Measurements from ENCODE around the gene LUC7L2.
A peak's percentile ranks its signal among the peaks of the same experiment; 100 is the strongest.
"Not testable (repeated sequence)": the region's sequence is repeated elsewhere in the genome, so short reads cannot be mapped to it uniquely, and the experiment has no call there.

The LUC7L2 gene

DNA sequence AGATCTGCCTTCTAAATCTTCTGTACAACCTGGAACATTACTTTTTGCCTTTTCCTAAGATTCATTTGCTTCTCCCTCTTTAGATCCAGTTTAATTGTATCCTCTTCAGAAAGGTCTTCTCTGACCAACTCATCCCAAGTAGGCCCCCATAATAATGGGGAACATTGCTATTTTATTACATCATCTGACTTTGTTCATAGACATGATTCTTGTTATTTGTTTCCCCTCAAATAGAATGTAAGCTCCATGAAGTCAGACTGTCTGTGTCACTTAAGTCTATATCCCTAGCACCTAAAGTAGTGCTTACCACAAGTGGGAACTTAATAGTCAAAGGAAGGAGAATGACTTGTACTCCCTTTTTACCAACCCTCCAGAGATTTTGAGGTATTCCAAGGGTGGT is 37.5 kb downstream of the LUC7L2 start:
- DNase-seq: no peak

DNA sequence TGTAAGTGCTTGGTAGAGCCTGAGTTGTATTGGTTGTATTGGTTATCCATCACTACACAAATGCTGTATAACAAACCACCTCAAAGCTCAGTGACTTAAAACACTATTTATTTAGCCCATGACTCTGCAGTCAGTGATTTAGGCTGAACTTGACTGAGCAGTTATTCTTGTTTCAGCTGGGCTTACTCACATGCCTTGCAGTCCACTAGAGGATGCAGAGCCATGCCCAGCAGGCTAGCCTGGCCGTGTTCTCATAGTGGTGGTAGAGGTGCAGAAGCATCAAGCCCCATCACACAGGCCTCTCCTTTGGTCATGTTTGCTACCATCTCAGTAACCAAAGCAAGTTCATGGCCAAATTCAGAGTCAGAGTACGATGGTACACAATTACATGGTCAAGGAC is 43.9 kb downstream of the LUC7L2 start:
- no peak for DNase-seq

DNA sequence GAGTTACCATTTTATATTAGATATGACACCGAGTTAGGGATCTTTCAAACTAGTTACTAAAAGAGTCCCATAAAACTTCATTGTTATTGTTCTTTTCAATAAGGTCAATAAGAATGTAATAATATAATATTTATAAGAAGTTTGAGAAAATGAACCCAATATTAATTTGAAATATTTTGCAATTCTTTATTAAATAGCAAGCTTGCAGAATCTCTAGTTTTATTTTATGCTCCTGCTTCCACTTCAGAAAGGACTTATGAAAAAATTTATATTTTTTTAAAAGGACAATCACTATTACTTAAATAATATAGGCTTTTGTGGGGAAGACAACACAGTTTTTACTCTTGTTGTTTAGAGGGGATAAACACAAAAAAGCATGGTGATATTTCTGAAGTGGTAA is 47.9 kb downstream of the LUC7L2 start:
- no peak for DNase-seq

DNA sequence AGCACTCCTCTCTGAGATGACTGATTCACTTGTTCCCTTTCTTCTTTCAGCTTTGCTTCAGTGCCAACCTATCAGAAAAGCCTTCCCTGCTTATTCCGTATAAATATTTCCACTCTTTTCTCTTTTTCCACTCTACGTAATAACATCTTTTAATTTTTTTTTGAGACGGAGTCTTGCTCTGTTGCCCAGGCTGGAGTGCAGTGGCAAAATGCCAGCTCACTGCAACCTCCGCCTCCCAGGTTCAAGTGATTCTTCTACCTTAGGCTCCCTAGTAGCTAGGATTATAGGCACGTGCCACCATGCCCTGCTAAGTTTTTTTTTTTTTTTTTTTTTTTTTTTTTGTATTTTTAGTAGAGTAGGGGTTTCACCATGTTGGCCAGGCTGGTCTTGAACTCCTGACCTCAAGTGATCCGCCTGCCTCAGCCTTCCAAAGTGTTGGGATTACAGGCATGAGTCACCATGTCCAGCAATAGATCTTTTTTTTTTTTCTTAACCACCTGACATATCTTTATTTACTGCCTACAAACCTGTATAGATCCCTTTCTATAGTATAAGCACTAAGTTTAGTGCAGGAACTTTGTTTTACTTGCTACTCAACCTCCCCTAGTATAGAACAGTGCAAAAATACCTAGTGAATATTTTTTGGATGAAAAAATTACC is 55.2 kb downstream of the LUC7L2 start:
- DNase-seq: not testable (repeated sequence)

DNA sequence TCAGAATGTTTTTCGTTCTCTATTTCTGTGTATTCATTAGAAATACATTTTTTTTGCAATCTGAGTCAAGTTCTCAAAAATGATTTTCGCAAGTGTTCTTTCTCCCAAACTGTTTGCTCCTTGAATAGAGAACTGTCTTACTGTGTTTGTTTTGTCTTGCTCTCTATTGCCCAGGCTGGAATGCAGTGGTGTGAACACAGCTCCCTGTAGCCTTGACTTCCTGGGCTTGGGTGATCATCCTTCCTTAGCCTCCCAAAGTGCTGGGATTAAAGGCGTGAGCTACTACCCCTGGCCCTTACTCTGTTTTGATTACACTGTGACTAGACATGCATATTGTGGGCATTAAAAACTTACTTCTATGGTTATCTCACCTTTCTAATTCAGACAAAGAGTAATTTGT is 56.7 kb downstream of the LUC7L2 start:
- DNase-seq: no peak

DNA sequence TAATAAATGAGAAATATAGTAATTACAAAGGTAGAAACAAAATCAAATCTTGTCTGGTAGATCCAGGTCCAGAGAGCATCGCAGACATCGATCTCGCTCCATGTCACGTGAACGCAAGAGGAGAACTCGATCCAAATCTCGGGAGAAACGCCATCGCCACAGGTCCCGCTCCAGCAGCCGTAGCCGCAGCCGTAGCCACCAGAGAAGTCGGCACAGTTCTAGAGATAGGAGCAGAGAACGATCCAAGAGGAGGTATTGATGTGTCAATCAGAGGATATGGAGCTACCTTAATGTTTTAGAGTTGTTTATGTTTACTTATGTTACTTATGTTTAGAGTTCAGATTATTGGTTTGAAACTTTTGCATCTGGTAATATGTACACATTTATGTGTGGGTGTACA is 57.8 kb downstream of the LUC7L2 start:
- DNase-seq: no peak

DNA sequence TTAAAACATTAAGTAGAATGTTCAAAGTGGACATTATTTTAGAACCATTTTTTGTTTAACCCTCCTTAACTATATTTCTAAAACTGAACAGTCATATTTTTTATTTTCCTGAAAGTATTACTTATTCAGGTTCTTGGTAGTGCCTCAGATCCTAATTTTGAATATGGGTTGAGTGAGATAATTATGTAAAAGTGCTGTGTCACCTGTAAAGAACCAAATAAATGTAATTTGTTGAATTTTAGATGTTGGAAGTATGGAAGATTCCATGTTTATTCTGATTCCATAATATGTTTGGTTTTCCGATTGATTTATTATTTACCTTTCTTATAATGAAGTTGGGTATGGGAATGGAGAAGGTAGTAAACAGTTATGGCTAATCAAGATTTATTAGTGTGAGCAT is 61.4 kb downstream of the LUC7L2 start:
- no peak for DNase-seq

DNA sequence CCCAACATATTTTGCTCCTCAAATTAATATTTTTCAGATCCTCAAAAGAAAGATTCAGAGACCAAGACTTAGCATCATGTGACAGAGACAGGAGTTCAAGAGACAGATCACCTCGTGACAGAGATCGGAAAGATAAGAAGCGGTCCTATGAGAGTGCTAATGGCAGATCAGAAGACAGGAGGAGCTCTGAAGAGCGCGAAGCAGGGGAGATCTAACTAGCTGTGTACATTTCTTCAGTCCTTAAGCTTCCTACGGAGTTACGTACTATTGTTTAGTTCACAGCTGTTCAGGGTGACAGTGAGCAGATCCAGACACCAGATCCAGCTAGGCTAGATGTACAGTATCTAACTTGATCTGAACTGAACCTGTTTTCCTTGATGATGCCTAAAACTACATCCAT is 62.4 kb downstream of the LUC7L2 start:
- DNase-seq: no peak

DNA sequence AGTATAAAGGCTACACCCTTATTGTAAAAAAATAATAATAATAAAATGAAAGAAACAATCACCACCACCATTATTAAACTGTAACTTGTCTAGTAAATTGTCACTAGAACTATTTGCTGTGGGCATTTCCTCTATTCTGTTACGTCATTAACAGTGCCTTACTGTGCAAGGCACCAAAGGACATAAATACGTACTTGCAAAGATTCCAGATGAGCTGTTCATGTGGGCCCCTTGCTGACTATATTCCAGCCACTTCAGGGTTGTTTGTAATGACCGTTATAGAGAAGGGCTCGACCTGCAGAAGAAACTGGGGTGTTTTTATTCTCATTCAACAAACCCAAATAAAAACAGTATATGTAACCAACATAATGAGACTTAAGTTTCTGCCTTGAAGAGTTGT is 63.4 kb downstream of the LUC7L2 start:
- DNase-seq: no peak

DNA sequence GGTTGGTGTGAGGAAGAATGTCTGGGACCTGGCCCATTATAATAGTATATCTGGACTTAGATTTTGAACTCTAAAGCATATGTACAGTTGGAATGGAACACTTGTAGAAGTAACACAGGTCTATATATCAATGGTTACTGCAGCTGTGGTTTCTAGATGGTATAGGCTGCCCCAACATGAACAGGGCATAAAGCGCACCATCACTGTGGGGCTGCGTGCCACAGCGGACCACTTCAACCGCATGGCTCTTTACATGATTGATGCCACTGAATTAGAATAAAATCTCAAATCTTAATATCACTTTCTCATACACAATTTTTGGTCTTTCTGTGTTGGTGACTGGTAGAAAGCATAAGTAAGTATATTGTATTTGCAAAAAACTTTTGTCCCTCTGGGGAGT is 64.3 kb downstream of the LUC7L2 start:
- DNase-seq: no peak

DNA sequence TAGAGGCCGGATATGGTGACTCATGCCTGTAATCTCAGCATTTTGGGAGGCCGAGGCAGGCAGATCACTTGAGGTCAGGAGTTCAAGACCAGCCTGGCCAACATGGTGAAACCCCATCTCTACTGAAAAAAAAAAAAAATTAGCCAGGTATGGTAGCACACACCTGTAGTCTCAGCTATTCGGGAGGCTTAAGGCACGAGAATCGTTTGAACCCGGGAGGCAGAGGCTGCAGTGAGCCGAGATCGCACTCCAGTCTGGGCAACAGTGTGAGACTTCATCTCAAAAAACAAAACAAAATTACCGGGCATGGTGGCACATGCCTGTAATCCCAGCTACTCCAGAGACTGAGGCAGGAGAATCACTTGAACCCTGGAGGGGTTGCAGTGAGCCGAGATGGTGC is 66.0 kb downstream of the LUC7L2 start:
- not testable (repeated sequence) for DNase-seq

DNA sequence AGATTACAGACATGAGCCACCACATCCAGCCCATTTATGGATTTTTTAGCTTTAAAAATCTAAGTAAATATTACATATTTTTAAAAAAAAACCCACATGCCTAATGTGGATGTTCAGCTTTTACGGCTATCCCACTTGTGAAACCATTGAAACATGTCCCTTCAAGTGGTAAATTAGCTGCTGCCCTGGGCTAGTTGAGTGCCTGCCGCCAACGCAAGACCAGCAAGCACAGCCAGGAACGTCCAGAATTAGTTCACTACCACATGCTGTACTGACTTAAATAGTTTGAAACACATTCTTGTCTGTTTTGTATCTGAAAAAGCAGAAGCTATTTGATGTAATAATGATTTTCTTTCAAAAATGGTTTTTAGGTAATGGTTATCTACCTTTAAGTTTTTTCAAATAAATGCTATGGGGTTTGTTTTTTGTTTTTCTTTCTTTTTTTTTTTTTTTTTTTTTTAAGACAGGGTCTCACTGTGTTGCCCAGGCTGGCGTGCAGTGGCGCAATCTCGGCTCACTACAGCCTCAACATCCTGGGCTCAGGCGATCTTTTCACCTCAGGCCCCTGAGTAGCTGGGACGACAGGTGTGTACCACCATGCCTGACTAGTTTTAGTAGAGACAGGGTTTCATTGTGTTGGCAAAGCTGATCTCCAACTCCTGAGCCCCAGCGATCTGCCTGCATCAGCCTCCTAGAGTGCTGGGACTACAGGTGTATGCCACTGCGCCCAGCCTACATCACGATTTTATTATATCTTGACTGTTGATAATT is 66.7 kb downstream of the LUC7L2 start:
- no peak for DNase-seq

DNA sequence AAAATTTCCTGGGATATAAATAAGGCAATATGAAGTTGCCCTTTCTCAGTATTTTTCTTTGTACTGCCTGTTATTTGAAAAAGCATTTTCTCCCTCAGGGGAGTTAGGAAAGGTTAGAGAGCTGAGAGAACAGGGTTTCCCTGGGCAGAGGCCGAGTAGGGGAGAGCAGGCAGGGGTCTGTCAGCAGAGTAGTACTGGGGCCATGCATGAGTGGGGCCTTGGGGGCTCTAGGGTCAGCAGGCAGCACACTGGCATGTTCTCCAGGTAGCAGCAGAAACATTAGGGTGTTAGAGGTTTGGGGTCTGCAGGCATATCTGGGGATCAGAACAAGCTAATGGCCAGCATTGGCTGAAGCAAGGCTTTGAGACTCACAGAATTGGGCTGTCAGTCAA is 67.3 kb downstream of the LUC7L2 start:
- DNase-seq: no peak

DNA sequence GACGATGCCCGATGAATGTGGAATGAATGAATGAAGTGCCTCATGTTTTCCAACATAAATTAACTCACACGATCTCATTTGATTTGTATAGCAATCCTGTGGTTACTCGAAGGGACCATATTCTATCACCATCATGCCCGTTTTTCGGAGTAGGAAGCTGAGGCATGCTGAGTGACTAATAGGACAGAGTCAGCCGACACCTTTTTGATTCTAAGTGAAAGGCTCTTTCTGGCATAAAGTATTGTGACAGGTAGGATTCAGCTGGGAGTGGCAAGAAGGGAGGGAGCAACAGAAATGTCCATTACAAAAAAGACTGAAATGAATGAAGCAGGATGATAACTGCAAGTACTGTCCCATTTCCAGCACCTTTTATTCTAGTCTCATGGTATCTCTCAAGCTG is 68.1 kb downstream of the LUC7L2 start:
- DNase-seq: no peak

DNA sequence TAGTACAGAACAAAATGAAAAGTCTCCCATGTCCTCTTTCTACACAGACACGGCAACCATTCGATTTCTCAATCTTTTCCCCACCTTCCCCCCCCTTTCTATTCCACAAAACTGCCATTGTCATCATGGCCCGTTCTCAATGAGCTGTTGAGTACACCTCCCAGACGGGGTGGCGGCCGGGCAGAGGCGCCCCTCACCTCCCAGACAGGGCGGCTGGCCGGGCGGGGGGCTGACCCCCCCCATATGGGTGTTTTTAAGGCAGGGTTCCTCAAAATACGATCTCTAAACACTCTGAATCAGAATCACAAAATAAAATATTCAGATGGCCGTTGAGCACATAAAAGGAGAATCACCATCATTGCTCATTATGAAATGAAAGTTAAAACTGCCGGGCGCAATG is 70.0 kb downstream of the LUC7L2 start:
- DNase-seq: not testable (repeated sequence)

DNA sequence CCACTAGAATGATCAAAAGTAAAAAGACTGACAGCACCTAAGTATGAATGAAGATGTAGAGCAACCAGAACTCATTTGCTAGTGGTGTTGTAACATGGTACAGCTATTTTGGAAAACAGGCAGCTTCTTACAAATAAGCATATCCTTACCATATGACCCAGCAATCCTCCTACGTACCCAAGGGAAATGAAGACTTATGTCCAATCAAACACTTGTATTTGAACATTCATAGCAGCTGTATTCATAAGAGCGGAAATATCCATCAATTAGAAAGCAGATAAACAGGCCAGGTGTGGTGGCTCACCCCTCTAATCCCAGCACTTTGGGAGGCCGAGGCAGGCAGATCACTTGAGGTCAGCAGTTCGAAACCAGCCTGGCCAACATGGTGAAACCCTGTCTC is 70.7 kb downstream of the LUC7L2 start:
- DNase-seq: no peak

DNA sequence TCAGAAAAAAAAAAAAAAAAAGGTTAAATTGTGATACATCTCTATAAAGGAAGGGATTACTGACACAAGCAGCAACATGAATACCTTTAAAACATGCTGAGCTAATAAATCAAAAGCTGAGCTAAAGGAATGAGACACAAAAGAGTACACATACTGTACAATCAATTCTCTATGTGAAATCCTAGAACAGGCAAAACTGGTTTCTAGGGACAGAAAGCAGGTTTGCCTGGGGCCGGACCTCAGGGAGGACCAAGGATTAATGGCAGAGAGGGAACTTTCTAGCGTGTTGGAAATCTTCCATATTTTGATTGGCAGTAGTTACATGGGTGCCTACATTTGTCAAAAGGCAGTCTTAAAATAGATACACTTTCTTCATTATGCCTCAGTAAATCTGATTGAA is 71.3 kb downstream of the LUC7L2 start:
- no peak for DNase-seq

DNA sequence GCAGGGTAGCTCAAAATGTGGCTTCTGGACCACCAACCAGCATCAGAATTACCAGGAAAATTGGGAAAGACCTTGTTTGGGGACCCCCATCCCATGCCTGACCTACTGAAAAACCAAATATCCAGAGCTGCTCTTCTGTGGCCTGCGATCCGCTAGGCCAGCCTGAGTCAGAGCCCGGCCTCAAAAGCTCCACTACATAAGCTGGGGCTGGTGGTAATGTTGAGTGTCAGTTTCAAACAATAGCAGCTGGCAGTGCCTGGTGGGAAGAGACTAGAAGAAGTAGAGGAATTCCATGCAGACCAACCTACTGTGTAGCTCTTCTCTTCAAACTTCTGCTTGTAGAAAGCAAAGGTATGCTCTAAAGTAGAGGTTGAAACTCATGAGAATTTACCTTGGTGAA is 71.8 kb downstream of the LUC7L2 start:
- no peak for DNase-seq

DNA sequence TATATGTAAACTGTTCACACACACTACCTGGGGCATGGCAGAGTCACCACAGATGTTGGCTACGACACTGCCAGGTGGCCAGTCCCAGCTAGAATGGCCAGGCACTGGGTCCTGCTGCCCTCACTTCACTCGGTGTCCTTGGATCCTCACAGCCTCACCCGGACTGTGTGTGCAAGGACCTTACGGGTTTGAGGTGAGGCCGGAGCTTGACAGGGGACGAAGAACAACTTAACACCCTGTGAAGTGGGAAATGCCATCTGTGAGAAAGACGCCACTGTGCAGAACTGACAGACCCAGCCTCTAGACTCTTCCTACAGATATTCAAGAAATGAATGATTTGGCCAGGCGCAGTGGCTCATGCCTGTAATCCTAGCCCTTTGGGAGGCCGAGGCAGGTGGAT is 77.1 kb downstream of the LUC7L2 start:
- DNase-seq: no peak

DNA sequence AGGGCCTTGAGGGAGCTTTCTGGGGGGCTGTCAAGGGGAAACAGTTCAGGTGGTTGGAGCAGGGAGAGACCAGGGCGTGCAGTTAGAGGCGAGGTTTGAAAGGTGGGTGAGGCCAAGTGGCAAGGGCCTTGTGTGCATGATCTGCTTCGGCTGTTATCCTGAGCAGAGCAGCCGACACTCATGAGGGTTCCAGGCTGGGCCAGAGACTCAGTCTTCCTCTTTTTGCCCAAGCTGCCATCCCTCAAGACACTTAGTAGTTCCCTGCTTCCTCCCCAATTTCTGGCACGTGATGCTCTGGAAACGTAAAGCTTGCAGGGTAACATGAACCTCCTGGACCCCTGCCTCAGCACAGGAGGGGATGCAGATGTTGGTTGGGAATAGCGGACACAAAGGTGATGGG is 79.7 kb downstream of the LUC7L2 start:
- no peak for DNase-seq

DNA sequence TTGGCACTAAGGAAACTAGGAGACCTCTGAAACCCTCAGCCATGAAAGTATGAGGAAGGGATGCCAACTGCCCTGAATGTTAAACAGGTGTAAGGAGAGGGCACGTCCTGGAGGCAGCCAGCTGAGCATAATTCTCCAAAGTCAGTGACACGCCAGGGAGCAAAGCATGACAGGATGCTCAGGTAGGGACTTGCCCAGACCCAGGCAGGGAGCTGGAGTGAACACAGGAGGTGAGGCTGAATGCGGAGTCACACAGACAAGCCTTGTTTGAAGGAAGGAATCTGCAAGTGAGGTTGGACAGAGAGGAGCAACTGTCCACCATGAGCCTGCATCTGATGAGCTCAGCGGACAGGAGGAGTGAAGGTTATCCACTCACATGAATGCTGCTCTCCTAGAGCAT is 82.3 kb downstream of the LUC7L2 start:
- DNase-seq: no peak

DNA sequence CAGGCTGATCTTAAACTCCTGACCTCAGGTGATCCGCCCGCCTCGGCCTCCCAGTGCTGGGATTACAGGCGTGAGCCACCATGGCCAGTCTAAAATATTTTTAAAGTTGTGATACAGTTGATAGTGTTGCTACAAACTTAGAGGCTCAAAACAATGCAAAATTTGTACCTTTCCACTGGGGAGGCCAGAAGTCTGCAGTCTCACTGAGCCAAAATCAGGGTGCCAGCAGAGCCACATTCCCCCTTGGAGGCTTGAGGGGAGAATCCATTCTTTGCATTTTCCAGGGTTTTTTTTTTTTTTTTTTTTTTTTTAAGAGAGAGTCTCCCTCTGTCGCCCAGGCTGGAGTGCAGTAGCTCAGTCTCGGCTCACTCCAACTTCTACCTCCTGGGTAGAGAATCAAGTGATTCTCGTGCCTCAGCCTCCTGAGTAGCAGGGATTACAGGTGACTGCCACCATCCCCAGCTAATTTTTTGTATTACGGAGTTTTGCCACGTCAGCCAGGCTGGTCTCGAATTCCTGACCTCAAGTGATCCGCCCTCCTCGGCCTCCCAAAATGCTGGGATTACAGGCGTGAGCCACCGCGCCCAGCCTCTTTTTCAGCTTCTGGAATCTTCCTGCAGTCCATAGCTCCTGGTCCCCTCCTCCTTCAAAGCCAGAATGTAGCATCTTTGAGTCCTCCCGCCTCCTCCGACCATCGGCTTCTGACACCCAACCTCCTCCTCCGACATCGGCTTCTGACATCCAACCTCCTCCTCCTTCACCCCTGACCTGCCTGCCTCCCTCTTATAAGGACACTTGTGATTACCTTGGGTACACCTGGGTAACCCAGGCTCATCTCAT is 86.6 kb downstream of the LUC7L2 start:
- DNase-seq: no peak

DNA sequence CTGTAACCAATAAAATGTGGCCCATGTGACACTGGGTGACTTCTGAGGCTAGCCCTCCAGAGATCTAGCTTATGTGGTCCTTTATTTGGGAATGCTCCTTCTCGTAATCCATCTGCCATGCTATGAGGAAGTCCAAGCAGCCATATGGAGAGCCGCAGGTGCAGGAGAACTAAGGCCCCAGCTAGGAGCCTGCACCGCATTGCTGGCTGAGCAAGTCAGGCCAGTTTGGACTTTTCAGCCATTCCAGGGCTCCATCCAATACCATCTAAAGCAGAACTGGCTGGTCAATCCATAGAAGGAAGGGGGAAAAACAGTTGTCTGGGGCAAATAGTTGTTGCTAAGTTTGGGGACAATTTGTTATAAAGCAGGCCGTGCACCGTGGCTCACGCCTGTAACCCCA is 91.2 kb downstream of the LUC7L2 start:
- DNase-seq: no peak

DNA sequence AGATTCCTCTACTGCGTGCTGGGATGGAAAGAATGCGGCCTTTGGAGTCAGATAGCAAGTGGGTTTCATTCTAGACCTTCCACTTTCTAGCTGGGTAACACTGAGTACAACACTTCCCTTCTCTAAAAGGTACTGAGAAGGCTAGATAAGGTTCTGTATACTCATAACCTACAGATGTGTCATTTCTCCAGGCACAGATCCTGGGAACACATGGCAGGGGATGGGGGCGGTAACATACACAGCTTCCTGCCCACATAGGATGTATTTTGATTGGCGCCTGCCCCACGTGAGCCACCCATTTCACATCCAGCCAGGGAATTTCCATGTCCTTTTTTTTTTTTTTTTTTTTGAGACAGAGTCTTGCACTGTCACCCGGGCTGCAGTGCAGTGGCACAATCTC is 91.9 kb downstream of the LUC7L2 start:
- DNase-seq: peak; percentile 14

Data from fibroblast of skin of right quadriceps (primary cell).